ENCODE results near the gene NKX6-1.

DNA sequence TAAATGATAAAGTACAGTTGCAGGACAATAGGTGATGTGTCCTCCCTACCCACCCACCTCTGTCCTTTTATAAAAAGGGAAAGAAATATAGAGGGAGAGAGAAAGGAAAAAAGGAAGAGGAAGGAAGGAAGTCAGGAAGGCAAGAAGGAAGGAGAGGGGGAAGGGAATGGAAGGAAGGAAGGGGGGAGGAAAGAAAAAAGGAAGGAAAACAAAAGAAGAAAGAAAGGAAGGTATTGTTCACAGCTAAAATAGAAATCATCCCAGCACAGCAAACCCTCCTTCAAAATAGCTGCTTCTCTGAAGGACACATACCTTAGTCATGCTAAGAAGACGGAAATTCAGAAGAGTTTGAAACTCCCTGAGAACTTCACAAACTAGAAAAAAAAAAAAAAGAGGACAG, 8.4 kb downstream of the NKX6-1 start:
- TF ChIP-seq CTCF (conservative IDR thresholded peaks at IDR 0.05) (no peak), EZH2 (IDR thresholded peaks at IDR 0.05; ENCODE audit: low read depth) (no peak)
